ENCODE data around the gene MGAT5B. TPM values are rescaled to one million over a fixed set of nuclear protein-coding genes. Genes with fewer than 3 reads are reported as not detected.
A peak's percentile ranks its signal among the peaks of the same experiment; 100 is the strongest.
"Not testable (repeated sequence)": the region's sequence is repeated elsewhere in the genome, so short reads cannot be mapped to it uniquely, and the experiment has no call there.

The MGAT5B gene
- total and polyA plus RNA-seq, 4 donors: 0.02 to 0.25 TPM; not detected in 2

DNA sequence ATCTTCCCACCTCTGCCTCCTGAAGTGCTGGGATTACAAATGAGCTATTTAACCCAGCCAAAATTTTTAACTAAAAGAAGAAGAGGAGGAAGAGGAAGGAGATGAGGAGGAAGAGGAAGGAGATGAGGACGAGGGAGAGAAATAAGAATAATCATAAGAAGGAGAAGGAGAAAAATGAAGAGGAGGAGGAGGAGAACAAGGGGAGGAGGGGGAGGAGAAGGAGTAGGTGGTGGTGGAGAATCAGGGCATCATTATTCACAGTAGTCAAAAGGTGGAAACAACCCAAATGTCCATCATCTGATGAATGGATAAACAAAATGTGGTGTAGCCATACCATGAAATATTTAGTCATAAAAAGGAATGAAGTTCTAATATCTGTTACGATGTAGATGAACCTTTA, 21.2 kb upstream of the MGAT5B start:
- Histone ChIP-seq H3K27ac (ENCODE audit: low read depth in 1 of 2, low read length in 2 of 2) (no peak overlapping the region), H3K4me3 (ENCODE audit: low read depth in 1 of 3, low read length in 3 of 3) (no peak overlapping the region), H3K9me3 (ENCODE audit: control insufficient read depth in 4 of 4, low read length in 3 of 4) (no peaks in the 10 kb centered on the region), H3K9ac (ENCODE audit: low read depth in 1 of 2, low read length in 2 of 2) (no peak overlapping the region), H3K4me1 (ENCODE audit: control insufficient read depth in 4 of 4, insufficient read depth in 4 of 4, low read length in 3 of 4) (no peaks in the 10 kb centered on the region), H3K36me3 (ENCODE audit: control insufficient read depth in 4 of 4, insufficient read depth in 3 of 4, low read depth in 1 of 4, low read length in 3 of 4) (no peaks in the 10 kb centered on the region), H3K27me3 (ENCODE audit: control insufficient read depth in 4 of 4, insufficient read depth in 4 of 4, low read length in 3 of 4) (peaks cover 0 to 13% (median 5%) of the 10 kb centered on the region in 4 donors)
- DNase-seq (ENCODE audit: low spot score): no peak
- 60% methylated on average over 2 of the region's 2 CpGs for WGBS
- TF ChIP-seq GABPA (IDR thresholded peaks at IDR 0.05 in 1 of 2, conservative IDR thresholded peaks at IDR 0.05 in 1 of 2): no peak
- no peak for TF ChIP-seq RXRA (IDR thresholded peaks at IDR 0.05)
- no peak for TF ChIP-seq EGR1 (IDR thresholded peaks at IDR 0.05; ENCODE audit: low read depth in 2 of 2)
- TF ChIP-seq RAD21 (IDR thresholded peaks at IDR 0.05): no peak
- TF ChIP-seq, protein P1, sequence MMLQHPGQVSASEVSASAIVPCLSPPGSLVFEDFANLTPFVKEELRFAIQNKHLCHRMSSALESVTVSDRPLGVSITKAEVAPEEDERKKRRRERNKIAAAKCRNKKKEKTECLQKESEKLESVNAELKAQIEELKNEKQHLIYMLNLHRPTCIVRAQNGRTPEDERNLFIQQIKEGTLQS (IDR thresholded peaks at IDR 0.05): no peak
- TF ChIP-seq HNF4G (IDR thresholded peaks at IDR 0.05): no peak
- no peak for TF ChIP-seq FOXA2 (IDR thresholded peaks at IDR 0.05)
- TF ChIP-seq HNF4A (conservative IDR thresholded peaks at IDR 0.05): no peak
- TF ChIP-seq JUND (IDR thresholded peaks at IDR 0.05): no peak
- no peak for TF ChIP-seq FOXA1 (IDR thresholded peaks at IDR 0.05)
- TF ChIP-seq, protein P2, sequence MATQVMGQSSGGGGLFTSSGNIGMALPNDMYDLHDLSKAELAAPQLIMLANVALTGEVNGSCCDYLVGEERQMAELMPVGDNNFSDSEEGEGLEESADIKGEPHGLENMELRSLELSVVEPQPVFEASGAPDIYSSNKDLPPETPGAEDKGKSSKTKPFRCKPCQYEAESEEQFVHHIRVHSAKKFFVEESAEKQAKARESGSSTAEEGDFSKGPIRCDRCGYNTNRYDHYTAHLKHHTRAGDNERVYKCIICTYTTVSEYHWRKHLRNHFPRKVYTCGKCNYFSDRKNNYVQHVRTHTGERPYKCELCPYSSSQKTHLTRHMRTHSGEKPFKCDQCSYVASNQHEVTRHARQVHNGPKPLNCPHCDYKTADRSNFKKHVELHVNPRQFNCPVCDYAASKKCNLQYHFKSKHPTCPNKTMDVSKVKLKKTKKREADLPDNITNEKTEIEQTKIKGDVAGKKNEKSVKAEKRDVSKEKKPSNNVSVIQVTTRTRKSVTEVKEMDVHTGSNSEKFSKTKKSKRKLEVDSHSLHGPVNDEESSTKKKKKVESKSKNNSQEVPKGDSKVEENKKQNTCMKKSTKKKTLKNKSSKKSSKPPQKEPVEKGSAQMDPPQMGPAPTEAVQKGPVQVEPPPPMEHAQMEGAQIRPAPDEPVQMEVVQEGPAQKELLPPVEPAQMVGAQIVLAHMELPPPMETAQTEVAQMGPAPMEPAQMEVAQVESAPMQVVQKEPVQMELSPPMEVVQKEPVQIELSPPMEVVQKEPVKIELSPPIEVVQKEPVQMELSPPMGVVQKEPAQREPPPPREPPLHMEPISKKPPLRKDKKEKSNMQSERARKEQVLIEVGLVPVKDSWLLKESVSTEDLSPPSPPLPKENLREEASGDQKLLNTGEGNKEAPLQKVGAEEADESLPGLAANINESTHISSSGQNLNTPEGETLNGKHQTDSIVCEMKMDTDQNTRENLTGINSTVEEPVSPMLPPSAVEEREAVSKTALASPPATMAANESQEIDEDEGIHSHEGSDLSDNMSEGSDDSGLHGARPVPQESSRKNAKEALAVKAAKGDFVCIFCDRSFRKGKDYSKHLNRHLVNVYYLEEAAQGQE (IDR thresholded peaks at IDR 0.05): no peak
- no peak for TF ChIP-seq YY1 (IDR thresholded peaks at IDR 0.05)
- TF ChIP-seq, protein P3, sequence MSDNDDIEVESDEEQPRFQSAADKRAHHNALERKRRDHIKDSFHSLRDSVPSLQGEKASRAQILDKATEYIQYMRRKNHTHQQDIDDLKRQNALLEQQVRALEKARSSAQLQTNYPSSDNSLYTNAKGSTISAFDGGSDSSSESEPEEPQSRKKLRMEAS (IDR thresholded peaks at IDR 0.05): no peak
- no peak for TF ChIP-seq TAF1 (conservative IDR thresholded peaks at IDR 0.05)
- TF ChIP-seq SP1 (IDR thresholded peaks at IDR 0.05): no peak
- TF ChIP-seq NR2F2 (IDR thresholded peaks at IDR 0.05): no peak

DNA sequence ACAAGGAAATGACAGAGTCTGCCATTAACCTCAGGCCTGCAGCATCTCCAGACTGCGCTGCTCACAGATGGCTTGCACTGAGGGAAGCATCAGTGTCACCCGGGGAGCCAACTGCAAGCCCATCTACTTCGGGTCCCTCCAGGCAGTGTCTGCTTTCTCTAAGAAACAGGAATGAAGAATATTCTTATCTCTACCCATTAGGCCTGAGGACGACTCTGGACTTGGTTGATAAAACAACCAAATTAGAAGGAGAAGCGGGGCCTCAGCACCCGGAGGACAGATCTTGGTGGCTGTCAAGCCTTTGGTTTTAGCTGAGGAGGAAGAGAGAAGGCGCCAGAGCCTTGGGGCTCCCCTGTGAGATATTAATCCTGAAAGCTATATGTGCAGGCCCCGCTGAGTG, 19.5 kb upstream of the MGAT5B start:
- Histone ChIP-seq H3K4me3 (ENCODE audit: low read depth in 1 of 3, low read length in 3 of 3) (no peak overlapping the region), H3K9ac (ENCODE audit: low read depth in 1 of 2, low read length in 2 of 2) (no peak overlapping the region), H3K4me1 (ENCODE audit: control insufficient read depth in 4 of 4, insufficient read depth in 4 of 4, low read length in 3 of 4) (no peaks in the 10 kb centered on the region), H3K27ac (ENCODE audit: low read depth in 1 of 2, low read length in 2 of 2) (no peak overlapping the region), H3K36me3 (ENCODE audit: control insufficient read depth in 4 of 4, insufficient read depth in 3 of 4, low read depth in 1 of 4, low read length in 3 of 4) (no peaks in the 10 kb centered on the region), H3K27me3 (ENCODE audit: control insufficient read depth in 4 of 4, insufficient read depth in 4 of 4, low read length in 3 of 4) (peaks cover 0 to 13% (median 1%) of the 10 kb centered on the region in 4 donors), H3K9me3 (ENCODE audit: control insufficient read depth in 4 of 4, low read length in 3 of 4) (no peaks in the 10 kb centered on the region)
- peak; percentile 46 for DNase-seq (ENCODE audit: low spot score)
- TF ChIP-seq FOXA2 (IDR thresholded peaks at IDR 0.05) (no peak), TAF1 (conservative IDR thresholded peaks at IDR 0.05) (no peak), HNF4G (IDR thresholded peaks at IDR 0.05) (no peak), FOXA1 (IDR thresholded peaks at IDR 0.05) (no peak), GABPA (IDR thresholded peaks at IDR 0.05 in 1 of 2, conservative IDR thresholded peaks at IDR 0.05 in 1 of 2) (no peak), RXRA (IDR thresholded peaks at IDR 0.05) (no peak)
- TF ChIP-seq, protein P1 (IDR thresholded peaks at IDR 0.05): no peak
- TF ChIP-seq, protein P4, sequence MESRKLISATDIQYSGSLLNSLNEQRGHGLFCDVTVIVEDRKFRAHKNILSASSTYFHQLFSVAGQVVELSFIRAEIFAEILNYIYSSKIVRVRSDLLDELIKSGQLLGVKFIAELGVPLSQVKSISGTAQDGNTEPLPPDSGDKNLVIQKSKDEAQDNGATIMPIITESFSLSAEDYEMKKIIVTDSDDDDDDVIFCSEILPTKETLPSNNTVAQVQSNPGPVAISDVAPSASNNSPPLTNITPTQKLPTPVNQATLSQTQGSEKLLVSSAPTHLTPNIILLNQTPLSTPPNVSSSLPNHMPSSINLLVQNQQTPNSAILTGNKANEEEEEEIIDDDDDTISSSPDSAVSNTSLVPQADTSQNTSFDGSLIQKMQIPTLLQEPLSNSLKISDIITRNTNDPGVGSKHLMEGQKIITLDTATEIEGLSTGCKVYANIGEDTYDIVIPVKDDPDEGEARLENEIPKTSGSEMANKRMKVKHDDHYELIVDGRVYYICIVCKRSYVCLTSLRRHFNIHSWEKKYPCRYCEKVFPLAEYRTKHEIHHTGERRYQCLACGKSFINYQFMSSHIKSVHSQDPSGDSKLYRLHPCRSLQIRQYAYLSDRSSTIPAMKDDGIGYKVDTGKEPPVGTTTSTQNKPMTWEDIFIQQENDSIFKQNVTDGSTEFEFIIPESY (IDR thresholded peaks at IDR 0.05): no peak
- WGBS: 78% methylated on average over 8 of the region's 8 CpGs

DNA sequence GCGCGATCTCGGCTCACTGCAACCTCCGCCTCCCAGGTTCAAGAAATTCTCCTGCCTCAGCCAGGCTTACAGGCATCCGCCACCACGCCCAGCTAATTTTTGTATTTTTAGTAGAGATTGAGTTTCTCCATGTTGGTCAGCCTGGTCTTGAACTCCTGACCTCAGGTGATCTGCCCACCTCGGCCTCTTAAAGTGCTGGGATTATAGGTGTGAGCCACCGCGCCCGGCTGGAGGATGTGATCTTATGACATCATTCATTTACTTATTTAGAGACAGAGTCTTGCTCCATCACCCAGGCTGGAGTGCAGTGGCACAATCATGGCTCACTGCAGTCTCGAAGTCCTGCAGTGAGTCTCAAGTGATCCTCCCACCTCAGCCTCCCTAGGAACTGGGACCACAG, 19.0 kb upstream of the MGAT5B start:
- H3K27ac ChIP-seq (ENCODE audit: low read depth in 1 of 2, low read length in 2 of 2); H3K9me3 ChIP-seq (ENCODE audit: control insufficient read depth in 4 of 4, low read length in 3 of 4); H3K9ac ChIP-seq (ENCODE audit: low read depth in 1 of 2, low read length in 2 of 2); H3K4me1 ChIP-seq (ENCODE audit: control insufficient read depth in 4 of 4, insufficient read depth in 4 of 4, low read length in 3 of 4); H3K4me3 ChIP-seq (ENCODE audit: low read depth in 1 of 3, low read length in 3 of 3); H3K36me3 ChIP-seq (ENCODE audit: control insufficient read depth in 4 of 4, insufficient read depth in 3 of 4, low read depth in 1 of 4, low read length in 3 of 4); DNase-seq (ENCODE audit: low spot score): not testable (repeated sequence)
- WGBS: 92% methylated on average over 11 of the region's 11 CpGs
- peaks cover 0 to 13% (median under 1%) of the 10 kb centered on the region in 4 donors for H3K27me3 ChIP-seq (ENCODE audit: control insufficient read depth in 4 of 4, insufficient read depth in 4 of 4, low read length in 3 of 4)
